A549 (cell line): ENCODE data around the gene CCDC146. TPM values are rescaled to one million over a fixed set of nuclear protein-coding genes. Genes with fewer than 3 reads are reported as not detected.

Experiments
- ATAC-seq, 2 experiments: fragments of 200-7000 bp in 1 of 2; fragments of >200 bp in 1 of 2; cut with Nextera tagmentation in 1 of 2; cut with Tn5 transposase in 1 of 2; 3 replicates each; pipeline versions ENCODE4 v1.8.0 to v1.9.1; 2018 to 2020; ENCODE audit warnings: mild to moderate bottlenecking in 1 of 2, moderate library complexity in 1 of 2
- CTCF ChIA-PET: fragments of 300-600 bp; sonication (Branson Sonifier 250); formaldehyde crosslinking; extraction: SDS; loops from one replicate; lab custom pipeline; 2021; ENCODE audit warnings: antibody characterized with exemption, inconsistent platforms; lab: Yijun Ruan, JAX
- POLR2A ChIA-PET: fragments of 350-600 bp; formaldehyde crosslinking; extraction: SDS; loops from one replicate; lab custom pipeline; 2021; ENCODE audit warnings: antibody characterized with exemption, inconsistent platforms; lab: Yijun Ruan, JAX
- DNase-seq, 2 experiments: peaks; one replicate each; pipeline versions ENCODE4 v3.0.0 to v3.0.0-alpha.2; 2011 to 2016; ENCODE audit warnings: low read depth in 1 of 2, low spot score in 1 of 2
- FAIRE-seq: peaks from 2 replicates; lab custom pipeline; 2011; peaks lifted over from hg19 to GRCh38; lab: Jason Lieb, UNC
- H3K27ac ChIP-seq, 2 experiments: fragments of >200 bp; sonication (Bioruptor Twin); formaldehyde crosslinking; 3 replicates each; pipeline ENCODE4 v1.5.1; 2016 to 2017
- H3K4me1 ChIP-seq: fragments of >200 bp; sonication (Bioruptor Twin); formaldehyde crosslinking; 3 replicates; pipeline ENCODE4 v1.6.1; 2016
- H3K4me2 ChIP-seq: fragments of >200 bp; sonication (Bioruptor Twin); formaldehyde crosslinking; 3 replicates; pipeline ENCODE4 v1.6.1; 2016
- H3K4me3 ChIP-seq: fragments of >200 bp; sonication (Bioruptor Twin); formaldehyde crosslinking; 3 replicates; pipeline ENCODE4 v1.5.1; 2016
- H3K9me3 ChIP-seq: fragments of >200 bp; sonication (Bioruptor Twin); formaldehyde crosslinking; 3 replicates; pipeline ENCODE4 v1.6.1; 2016
- CBX2 ChIP-seq: fragments of 200-600 bp; sonication (generic); IDR thresholded peaks from 2 replicates; pipeline ENCODE4 v1.6.1; 2016; ENCODE audit warnings: low read depth, mild to moderate bottlenecking, borderline replicate concordance
- CEBPB ChIP-seq, 2 experiments: fragments of >200 bp in 1 of 2; sonication (Bioruptor Twin) in 1 of 2; formaldehyde crosslinking in 1 of 2; IDR thresholded peaks; 2 replicates each; pipeline ENCODE4 v1.6.1; 2012 to 2016
- FOSB ChIP-seq: fragments of 250-450 bp; sonication (Bioruptor Pico); IDR thresholded peaks from 2 replicates; pipeline ENCODE4 v1.5.0; 2020; ENCODE audit warnings: mild to moderate bottlenecking, moderate library complexity
- HEYL ChIP-seq: fragments of 250-450 bp; sonication (Bioruptor Pico); IDR thresholded peaks from 2 replicates; pipeline ENCODE4 v1.8.0; 2021; ENCODE audit warnings: mild to moderate bottlenecking, moderate library complexity
- HOXA7 ChIP-seq: fragments of 250-450 bp; sonication (Bioruptor Pico); IDR thresholded peaks from 2 replicates; pipeline ENCODE4 v1.5.0; 2020; ENCODE audit warnings: mild to moderate bottlenecking, moderate library complexity
- JUN ChIP-seq, 2 experiments: fragments of >200 bp; sonication (Bioruptor Twin); formaldehyde crosslinking; IDR thresholded peaks; 2 replicates in 1 of 2; 3 replicates in 1 of 2; pipeline ENCODE4 v1.6.1; 2016 to 2017
- NFE2L2 ChIP-seq: fragments of 150-350 bp; conservative IDR thresholded peaks from 2 replicates; pipeline ENCODE4 v1.6.1; 2014; ENCODE audit warnings: low read length
- POLR2A ChIP-seq: IDR thresholded peaks from 2 replicates; pipeline ENCODE4 v1.6.1; 2012; ENCODE audit warnings: mild to moderate bottlenecking, low read length
- RARB ChIP-seq: fragments of 250-450 bp; sonication (Bioruptor Pico); IDR thresholded peaks from 2 replicates; pipeline ENCODE4 v1.8.0; 2021; ENCODE audit warnings: mild to moderate bottlenecking, moderate library complexity
- SMC3 ChIP-seq: fragments of >200 bp; sonication (Bioruptor Twin); formaldehyde crosslinking; IDR thresholded peaks from 3 replicates; pipeline ENCODE4 v1.6.1; 2018; ENCODE audit warnings: inconsistent platforms
- SREBF2 ChIP-seq: fragments of 450-650 bp; IDR thresholded peaks from 2 replicates; pipeline ENCODE4 v1.6.1; 2014; ENCODE audit warnings: mild to moderate bottlenecking, moderate library complexity
- TFCP2L1 ChIP-seq: fragments of 250-450 bp; sonication (Bioruptor Pico); IDR thresholded peaks from 2 replicates; pipeline ENCODE4 v1.5.0; 2021; ENCODE audit warnings: mild to moderate bottlenecking
- ZC3H11A ChIP-seq: fragments of 450-650 bp; IDR thresholded peaks from 2 replicates; pipeline ENCODE4 v1.6.1; 2014; ENCODE audit warnings: antibody characterized with exemption, mild to moderate bottlenecking
- WGBS: methylation state at CpG from one replicate; pipeline ENCODE4 v1.1.6; 2017; ENCODE audit errors: missing lambda C conversion rate; 5-methylcytosine and 5-hydroxymethylcytosine counted together
- polyA plus RNA-seq, 4 experiments: library from polyadenylated mRNA; depleted of rRNA in 3 of 4; stranded (reverse); fragments of >200 nt; fragmentation: RNase III in 1 of 4; extraction: RNeasy Plus Mini Kit Qiagen cat#74134 plus additional on column Dnase treatment in 1 of 4; gene quantifications; 2 replicates in 3 of 4; 3 replicates in 1 of 4; pipeline ENCODE4 v1.2.3, GENCODE V29; 2011 to 2017
- TF ChIP-seq, protein P1 (sequence below): fragments of 250-450 bp; sonication (Bioruptor Pico); IDR thresholded peaks from 2 replicates; pipeline ENCODE4 v1.5.0; 2020; ENCODE audit warnings: low read depth, mild to moderate bottlenecking, moderate library complexity
- TF ChIP-seq, protein P2 (sequence below): fragments of 150-350 bp; IDR thresholded peaks from 2 replicates; pipeline ENCODE4 v1.6.1; 2014; ENCODE audit warnings: low read depth, mild to moderate bottlenecking, low read length
- TF ChIP-seq, protein P3 (sequence below): fragments of >200 bp; sonication (Bioruptor Twin); formaldehyde crosslinking; IDR thresholded peaks from 3 replicates; pipeline ENCODE4 v1.5.1; 2016
- TF ChIP-seq, protein P4 (sequence below): IDR thresholded peaks from 2 replicates; pipeline ENCODE4 v1.6.1; 2012; ENCODE audit warnings: low read depth, borderline replicate concordance
- TF ChIP-seq, protein P5 (sequence below): IDR thresholded peaks from 2 replicates; pipeline ENCODE4 v1.6.1; 2012

CCDC146 gene
- polyA plus RNA-seq, 2 of the 4 experiments (the other 2 are of a cell fraction) = 1.4 to 3.4 TPM

DNA sequence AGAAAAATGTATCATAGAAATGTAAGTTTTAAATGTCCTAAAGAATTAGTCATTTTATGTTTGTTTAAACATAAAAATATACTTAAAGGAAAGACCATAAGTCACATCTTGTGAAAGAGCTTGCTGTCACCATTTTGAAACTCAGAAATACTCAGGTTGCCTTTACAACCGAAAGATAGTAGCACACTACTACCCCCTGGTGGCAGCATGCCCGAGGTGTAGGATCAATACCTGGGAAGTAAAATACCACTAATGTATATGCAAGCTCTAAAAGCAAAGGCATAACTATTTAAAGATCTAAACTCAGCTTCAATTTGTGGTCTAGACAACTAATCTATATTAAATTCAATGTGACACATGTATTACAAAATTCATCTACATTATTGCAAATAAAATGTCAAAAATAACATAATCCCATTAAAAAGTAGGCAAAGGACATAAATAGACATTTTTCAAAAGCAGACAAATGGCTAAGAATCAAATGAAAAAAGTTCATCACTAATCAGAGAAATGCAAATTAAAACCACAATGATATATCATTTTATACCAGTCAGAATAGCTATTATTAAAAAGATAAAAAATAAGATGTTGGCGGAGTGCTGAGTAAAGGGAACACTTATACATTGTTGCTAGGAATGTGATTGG, 124.9 kb downstream of the CCDC146 start (continued):
- TF ChIP-seq, protein P1, sequence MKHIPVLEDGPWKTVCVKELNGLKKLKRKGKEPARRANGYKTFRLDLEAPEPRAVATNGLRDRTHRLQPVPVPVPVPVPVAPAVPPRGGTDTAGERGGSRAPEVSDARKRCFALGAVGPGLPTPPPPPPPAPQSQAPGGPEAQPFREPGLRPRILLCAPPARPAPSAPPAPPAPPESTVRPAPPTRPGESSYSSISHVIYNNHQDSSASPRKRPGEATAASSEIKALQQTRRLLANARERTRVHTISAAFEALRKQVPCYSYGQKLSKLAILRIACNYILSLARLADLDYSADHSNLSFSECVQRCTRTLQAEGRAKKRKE = no peak
- TF ChIP-seq, protein P2, sequence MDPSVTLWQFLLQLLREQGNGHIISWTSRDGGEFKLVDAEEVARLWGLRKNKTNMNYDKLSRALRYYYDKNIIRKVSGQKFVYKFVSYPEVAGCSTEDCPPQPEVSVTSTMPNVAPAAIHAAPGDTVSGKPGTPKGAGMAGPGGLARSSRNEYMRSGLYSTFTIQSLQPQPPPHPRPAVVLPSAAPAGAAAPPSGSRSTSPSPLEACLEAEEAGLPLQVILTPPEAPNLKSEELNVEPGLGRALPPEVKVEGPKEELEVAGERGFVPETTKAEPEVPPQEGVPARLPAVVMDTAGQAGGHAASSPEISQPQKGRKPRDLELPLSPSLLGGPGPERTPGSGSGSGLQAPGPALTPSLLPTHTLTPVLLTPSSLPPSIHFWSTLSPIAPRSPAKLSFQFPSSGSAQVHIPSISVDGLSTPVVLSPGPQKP = no peak
- no peak for TF ChIP-seq HEYL (CRISPR knock-in tag)
- TF ChIP-seq FOSB (CRISPR knock-in tag) = no peak
- TF ChIP-seq ZC3H11A = no peak
- peak; percentile 83 for TF ChIP-seq SMC3
- TF ChIP-seq, protein P3, sequence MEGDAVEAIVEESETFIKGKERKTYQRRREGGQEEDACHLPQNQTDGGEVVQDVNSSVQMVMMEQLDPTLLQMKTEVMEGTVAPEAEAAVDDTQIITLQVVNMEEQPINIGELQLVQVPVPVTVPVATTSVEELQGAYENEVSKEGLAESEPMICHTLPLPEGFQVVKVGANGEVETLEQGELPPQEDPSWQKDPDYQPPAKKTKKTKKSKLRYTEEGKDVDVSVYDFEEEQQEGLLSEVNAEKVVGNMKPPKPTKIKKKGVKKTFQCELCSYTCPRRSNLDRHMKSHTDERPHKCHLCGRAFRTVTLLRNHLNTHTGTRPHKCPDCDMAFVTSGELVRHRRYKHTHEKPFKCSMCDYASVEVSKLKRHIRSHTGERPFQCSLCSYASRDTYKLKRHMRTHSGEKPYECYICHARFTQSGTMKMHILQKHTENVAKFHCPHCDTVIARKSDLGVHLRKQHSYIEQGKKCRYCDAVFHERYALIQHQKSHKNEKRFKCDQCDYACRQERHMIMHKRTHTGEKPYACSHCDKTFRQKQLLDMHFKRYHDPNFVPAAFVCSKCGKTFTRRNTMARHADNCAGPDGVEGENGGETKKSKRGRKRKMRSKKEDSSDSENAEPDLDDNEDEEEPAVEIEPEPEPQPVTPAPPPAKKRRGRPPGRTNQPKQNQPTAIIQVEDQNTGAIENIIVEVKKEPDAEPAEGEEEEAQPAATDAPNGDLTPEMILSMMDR = peak; percentile 87

DNA sequence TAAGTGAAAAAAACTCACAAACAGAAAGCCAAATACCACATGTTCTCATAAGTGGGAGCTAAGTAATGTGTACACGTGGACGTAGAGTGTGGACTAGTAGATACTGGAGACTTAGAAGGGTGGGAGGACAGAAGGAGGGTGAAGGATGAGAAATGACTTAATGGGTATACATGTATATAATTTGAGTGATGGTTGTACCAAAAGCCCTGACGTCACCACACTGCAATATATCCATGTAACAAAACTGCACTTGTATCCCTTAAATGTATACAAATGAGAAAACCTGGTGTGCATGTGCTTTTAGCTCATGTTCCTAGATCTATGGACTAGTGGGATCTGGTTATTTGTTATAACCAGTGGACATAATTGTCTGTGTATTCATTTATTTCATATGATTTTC, 125.7 kb downstream of the CCDC146 start:
- CTCF ChIA-PET = interaction anchor here (0.6 to 2.9 kb wide), 12 partner anchors 10 to 865 kb away, joined by 3 to 14 read pairs (median 6); partner anchors contain the start of genes CCDC146 and FGL2
- no peak for ATAC-seq
- 66% methylated on average over 3 of the region's 3 CpGs for WGBS
- H3K4me2 ChIP-seq = no peak overlapping the region
- no peaks in the 10 kb centered on the region for H3K4me1 ChIP-seq
- POLR2A ChIA-PET = no interaction called here
- no peak overlapping the region for H3K4me3 ChIP-seq
- no peak for DNase-seq
- H3K9me3 ChIP-seq = no peaks in the 10 kb centered on the region
- FAIRE-seq = no peak
- no peak overlapping the region for H3K27ac ChIP-seq
- TF ChIP-seq HOXA7 = no peak
- TF ChIP-seq JUN (IDR thresholded peaks at IDR 0.05) = no peak
- no peak for TF ChIP-seq SREBF2
- TF ChIP-seq, protein P4, sequence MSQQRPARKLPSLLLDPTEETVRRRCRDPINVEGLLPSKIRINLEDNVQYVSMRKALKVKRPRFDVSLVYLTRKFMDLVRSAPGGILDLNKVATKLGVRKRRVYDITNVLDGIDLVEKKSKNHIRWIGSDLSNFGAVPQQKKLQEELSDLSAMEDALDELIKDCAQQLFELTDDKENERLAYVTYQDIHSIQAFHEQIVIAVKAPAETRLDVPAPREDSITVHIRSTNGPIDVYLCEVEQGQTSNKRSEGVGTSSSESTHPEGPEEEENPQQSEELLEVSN = no peak
- TF ChIP-seq, all 56 proteins: peak for 0

DNA sequence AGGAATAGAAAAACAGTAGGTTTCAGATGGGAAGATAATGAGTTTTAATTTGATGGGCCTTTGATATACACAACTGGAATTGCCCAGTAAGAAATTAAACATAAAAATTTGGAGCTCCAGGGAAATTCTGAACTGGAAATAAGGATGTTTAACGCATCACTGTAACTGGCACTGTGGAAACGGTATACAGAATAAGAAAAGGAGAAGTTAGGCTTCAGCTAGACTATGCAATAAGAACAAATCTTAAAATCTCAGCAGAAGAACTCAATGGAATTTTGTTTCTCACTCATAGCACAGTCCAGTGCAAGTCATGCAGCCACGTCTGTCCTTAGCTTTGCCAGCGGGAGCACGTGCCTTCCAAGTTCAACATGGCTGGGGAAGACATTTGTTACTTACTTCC, 130.1 kb downstream of the CCDC146 start:
- FAIRE-seq = no peak
- H3K4me1 ChIP-seq = no peaks in the 10 kb centered on the region
- WGBS = 86% methylated on average over 5 of the region's 5 CpGs
- TF ChIP-seq NFE2L2 = no peak
- TF ChIP-seq, protein P5, sequence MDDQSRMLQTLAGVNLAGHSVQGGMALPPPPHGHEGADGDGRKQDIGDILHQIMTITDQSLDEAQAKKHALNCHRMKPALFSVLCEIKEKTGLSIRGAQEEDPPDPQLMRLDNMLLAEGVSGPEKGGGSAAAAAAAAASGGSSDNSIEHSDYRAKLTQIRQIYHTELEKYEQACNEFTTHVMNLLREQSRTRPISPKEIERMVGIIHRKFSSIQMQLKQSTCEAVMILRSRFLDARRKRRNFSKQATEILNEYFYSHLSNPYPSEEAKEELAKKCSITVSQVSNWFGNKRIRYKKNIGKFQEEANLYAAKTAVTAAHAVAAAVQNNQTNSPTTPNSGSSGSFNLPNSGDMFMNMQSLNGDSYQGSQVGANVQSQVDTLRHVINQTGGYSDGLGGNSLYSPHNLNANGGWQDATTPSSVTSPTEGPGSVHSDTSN = no peak
- no peak for TF ChIP-seq CEBPB (IDR thresholded peaks at IDR 0.05)
- no peak for TF ChIP-seq TFCP2L1 (CRISPR knock-in tag)
- no peak for TF ChIP-seq CBX2
- TF ChIP-seq SREBF2 = no peak
- no peak for TF ChIP-seq POLR2A
- no peak for TF ChIP-seq RARB
- TF ChIP-seq, all 56 proteins: peak for 0
- ATAC-seq = no peak
- Histone ChIP-seq H3K9me3 (no peaks in the 10 kb centered on the region), H3K27ac (no peak overlapping the region), H3K4me3 (no peak overlapping the region), H3K4me2 (no peak overlapping the region)
- DNase-seq = no peak
- ChIA-PET CTCF (interaction anchor here (1.7 kb wide), 1 partner anchor 8 kb away, joined by 9 read pairs; no protein-coding TSS in a partner anchor), POLR2A (no interaction called here)
